HEK293 (cell line): ENCODE results near the gene ACTR8.

ENCODE experiments used
- CTCF ChIA-PET: fragments of 350-600 bp; formaldehyde crosslinking; extraction: SDS; loops from one replicate; lab custom pipeline; 2021; ENCODE audit warnings: antibody characterized with exemption; lab: Yijun Ruan, JAX
- POLR2A ChIA-PET: fragments of 300-600 bp; formaldehyde crosslinking; extraction: SDS; loops from one replicate; lab custom pipeline; 2020; ENCODE audit warnings: antibody characterized with exemption, inconsistent platforms; lab: Yijun Ruan, JAX
- H3K27ac ChIP-seq: fragments of 200-500 bp; sonication (Bioruptor generic); 2 replicates; pipeline ENCODE4 v1.5.1; 2014; ENCODE audit warnings: low read depth, low read length, control low read depth, inconsistent platforms; ENCODE audit errors: extremely low read depth
- H3K36me3 ChIP-seq, 2 experiments: fragments of 200-500 bp in 1 of 2; sonication (Bioruptor generic) in 1 of 2; 1 replicate in 1 of 2; 2 replicates in 1 of 2; pipeline ENCODE4 v1.5.1; 2014 to 2017; ENCODE audit warnings: inconsistent platforms in 2 of 2, low read length in 2 of 2; ENCODE audit not compliant: control insufficient read depth in 2 of 2, insufficient read depth in 1 of 2
- H3K4me1 ChIP-seq: fragments of 200-500 bp; sonication (Bioruptor generic); 2 replicates; pipeline ENCODE4 v1.5.1; 2014; ENCODE audit warnings: mild to moderate bottlenecking, low read length, inconsistent platforms; ENCODE audit not compliant: control insufficient read depth, insufficient read depth
- H3K4me3 ChIP-seq: 2 replicates; pipeline ENCODE4 v1.5.1; 2011; ENCODE audit warnings: low read depth, mild to moderate bottlenecking, control low read depth, low read length, moderate library complexity
- H3K9me3 ChIP-seq: fragments of 200-500 bp; sonication (Bioruptor generic); 2 replicates; pipeline ENCODE4 v1.5.1; 2014; ENCODE audit warnings: low read depth, low read length, inconsistent platforms; ENCODE audit not compliant: control insufficient read depth, insufficient read depth
- GFI1B ChIP-seq: fragments of 450-650 bp; formaldehyde crosslinking; IDR thresholded peaks from 2 replicates; pipeline ENCODE4 v1.5.1; 2016; ENCODE audit warnings: missing biosample characterization, missing genetic modification characterization
- ZBTB21 ChIP-seq: fragments of 450-650 bp; formaldehyde crosslinking; IDR thresholded peaks from 2 replicates; pipeline ENCODE4 v1.5.1; 2017; ENCODE audit warnings: missing biosample characterization, missing genetic modification characterization
- ZBTB48 ChIP-seq: fragments of 450-650 bp; formaldehyde crosslinking; IDR thresholded peaks from 2 replicates; pipeline ENCODE4 v1.5.1; 2016; ENCODE audit warnings: missing biosample characterization, missing genetic modification characterization
- ZNF133 ChIP-seq: fragments of 450-650 bp; formaldehyde crosslinking; IDR thresholded peaks from 2 replicates; pipeline ENCODE4 v1.5.1; 2016; ENCODE audit warnings: missing biosample characterization, missing genetic modification characterization
- ZNF169 ChIP-seq: fragments of 450-650 bp; formaldehyde crosslinking; IDR thresholded peaks from 2 replicates; pipeline ENCODE4 v1.5.1; 2016; ENCODE audit warnings: missing biosample characterization, missing genetic modification characterization
- ZNF174 ChIP-seq: fragments of 450-650 bp; formaldehyde crosslinking; IDR thresholded peaks from 2 replicates; pipeline ENCODE4 v1.5.0; 2017; ENCODE audit warnings: missing biosample characterization, mild to moderate bottlenecking, missing genetic modification characterization
- ZNF175 ChIP-seq: fragments of 450-650 bp; formaldehyde crosslinking; IDR thresholded peaks from 2 replicates; pipeline ENCODE4 v1.5.1; 2016; ENCODE audit warnings: missing biosample characterization, missing genetic modification characterization
- ZNF184 ChIP-seq: fragments of 450-650 bp; IDR thresholded peaks from 2 replicates; pipeline ENCODE4 v1.5.1; 2018; ENCODE audit warnings: missing biosample characterization, mild to moderate bottlenecking, missing genetic modification characterization
- ZNF211 ChIP-seq: fragments of 450-650 bp; formaldehyde crosslinking; IDR thresholded peaks from 2 replicates; pipeline ENCODE4 v1.5.1; 2016; ENCODE audit warnings: low read depth, missing biosample characterization, missing genetic modification characterization
- ZNF221 ChIP-seq: fragments of 450-650 bp; formaldehyde crosslinking; IDR thresholded peaks from 2 replicates; pipeline ENCODE4 v1.5.1; 2017; ENCODE audit warnings: missing biosample characterization, missing genetic modification characterization, borderline replicate concordance
- ZNF239 ChIP-seq: fragments of 450-650 bp; formaldehyde crosslinking; IDR thresholded peaks from 2 replicates; pipeline ENCODE4 v1.5.1; 2016; ENCODE audit warnings: missing biosample characterization, missing genetic modification characterization
- ZNF24 ChIP-seq: fragments of 450-650 bp; formaldehyde crosslinking; IDR thresholded peaks from 2 replicates; pipeline ENCODE4 v1.5.1; 2016; ENCODE audit warnings: missing biosample characterization, missing genetic modification characterization
- ZNF302 ChIP-seq: fragments of 450-650 bp; formaldehyde crosslinking; IDR thresholded peaks from 2 replicates; pipeline ENCODE4 v1.5.1; 2016; ENCODE audit warnings: missing biosample characterization, missing genetic modification characterization, low read depth
- ZNF544 ChIP-seq: fragments of 450-650 bp; formaldehyde crosslinking; IDR thresholded peaks from 2 replicates; pipeline ENCODE4 v1.5.0; 2017; ENCODE audit warnings: missing biosample characterization, missing genetic modification characterization
- ZNF548 ChIP-seq: fragments of 450-650 bp; formaldehyde crosslinking; IDR thresholded peaks from 2 replicates; pipeline ENCODE4 v1.5.1; 2016; ENCODE audit warnings: missing biosample characterization, missing genetic modification characterization
- ZNF654 ChIP-seq: fragments of 450-650 bp; formaldehyde crosslinking; IDR thresholded peaks from 2 replicates; pipeline ENCODE4 v1.5.1; 2016; ENCODE audit warnings: low read depth, missing biosample characterization, missing genetic modification characterization
- ZNF677 ChIP-seq: fragments of 450-650 bp; IDR thresholded peaks from 2 replicates; pipeline ENCODE4 v1.5.0; 2018; ENCODE audit warnings: missing biosample characterization, mild to moderate bottlenecking, missing genetic modification characterization, moderate library complexity
- ZNF76 ChIP-seq: fragments of 450-650 bp; formaldehyde crosslinking; IDR thresholded peaks from 2 replicates; pipeline ENCODE4; 2016; ENCODE audit warnings: low read depth, missing biosample characterization, missing genetic modification characterization, borderline replicate concordance
- ZNF792 ChIP-seq: fragments of 450-650 bp; formaldehyde crosslinking; IDR thresholded peaks from 2 replicates; pipeline ENCODE4 v1.5.1; 2016; ENCODE audit warnings: missing biosample characterization, missing genetic modification characterization
- ZNF830 ChIP-seq: fragments of 450-650 bp; IDR thresholded peaks from 2 replicates; pipeline ENCODE4 v1.5.0; 2018; ENCODE audit warnings: missing biosample characterization, missing genetic modification characterization, low read depth, mild to moderate bottlenecking, moderate library complexity
- ZSCAN30 ChIP-seq: fragments of 450-650 bp; IDR thresholded peaks from 2 replicates; pipeline ENCODE4 v1.5.1; 2018; ENCODE audit warnings: missing biosample characterization, mild to moderate bottlenecking, missing genetic modification characterization, moderate library complexity
- TF ChIP-seq, protein P1 (sequence below): fragments of 450-650 bp; formaldehyde crosslinking; IDR thresholded peaks from 2 replicates; pipeline ENCODE4 v1.5.1; 2016; ENCODE audit warnings: missing biosample characterization, missing genetic modification characterization
- TF ChIP-seq, protein P2 (sequence below): fragments of 450-650 bp; formaldehyde crosslinking; IDR thresholded peaks from 2 replicates; pipeline ENCODE4 v1.5.1; 2016; ENCODE audit warnings: missing biosample characterization, missing genetic modification characterization
- TF ChIP-seq, protein P3 (sequence below): fragments of 450-650 bp; formaldehyde crosslinking; IDR thresholded peaks from 2 replicates; pipeline ENCODE4 v1.5.1; 2016; ENCODE audit warnings: missing biosample characterization, missing genetic modification characterization

Gene ACTR8

DNA sequence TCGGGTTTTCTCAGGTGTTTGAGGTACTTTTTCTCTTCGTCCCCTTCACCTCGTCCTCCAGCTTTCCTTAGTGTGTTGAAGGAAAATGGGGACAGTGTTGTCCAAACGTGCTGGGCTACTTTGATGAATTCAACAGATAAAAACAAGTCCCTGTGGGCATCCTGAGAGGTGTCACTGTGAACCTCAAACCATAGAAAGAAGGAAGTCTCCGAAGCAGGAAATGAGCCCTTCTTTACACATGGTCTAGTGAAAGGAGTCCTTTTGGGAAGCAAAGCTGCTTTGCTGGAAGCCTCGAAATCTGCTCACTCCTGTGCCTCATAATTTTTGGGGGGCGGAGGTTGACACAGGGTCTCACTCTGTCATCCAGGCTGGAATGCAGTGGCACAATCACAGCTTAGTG is 25.0 kb downstream of the ACTR8 start (continued):
- no peak for TF ChIP-seq ZNF544 (tag by site-specific recombination)
- no peak for TF ChIP-seq ZNF174 (tag by site-specific recombination)
- TF ChIP-seq ZNF133 (tag by site-specific recombination), result no peak
- no peak for TF ChIP-seq ZSCAN30 (tag by site-specific recombination)
- TF ChIP-seq ZNF184, result no peak
- TF ChIP-seq, protein P1, sequence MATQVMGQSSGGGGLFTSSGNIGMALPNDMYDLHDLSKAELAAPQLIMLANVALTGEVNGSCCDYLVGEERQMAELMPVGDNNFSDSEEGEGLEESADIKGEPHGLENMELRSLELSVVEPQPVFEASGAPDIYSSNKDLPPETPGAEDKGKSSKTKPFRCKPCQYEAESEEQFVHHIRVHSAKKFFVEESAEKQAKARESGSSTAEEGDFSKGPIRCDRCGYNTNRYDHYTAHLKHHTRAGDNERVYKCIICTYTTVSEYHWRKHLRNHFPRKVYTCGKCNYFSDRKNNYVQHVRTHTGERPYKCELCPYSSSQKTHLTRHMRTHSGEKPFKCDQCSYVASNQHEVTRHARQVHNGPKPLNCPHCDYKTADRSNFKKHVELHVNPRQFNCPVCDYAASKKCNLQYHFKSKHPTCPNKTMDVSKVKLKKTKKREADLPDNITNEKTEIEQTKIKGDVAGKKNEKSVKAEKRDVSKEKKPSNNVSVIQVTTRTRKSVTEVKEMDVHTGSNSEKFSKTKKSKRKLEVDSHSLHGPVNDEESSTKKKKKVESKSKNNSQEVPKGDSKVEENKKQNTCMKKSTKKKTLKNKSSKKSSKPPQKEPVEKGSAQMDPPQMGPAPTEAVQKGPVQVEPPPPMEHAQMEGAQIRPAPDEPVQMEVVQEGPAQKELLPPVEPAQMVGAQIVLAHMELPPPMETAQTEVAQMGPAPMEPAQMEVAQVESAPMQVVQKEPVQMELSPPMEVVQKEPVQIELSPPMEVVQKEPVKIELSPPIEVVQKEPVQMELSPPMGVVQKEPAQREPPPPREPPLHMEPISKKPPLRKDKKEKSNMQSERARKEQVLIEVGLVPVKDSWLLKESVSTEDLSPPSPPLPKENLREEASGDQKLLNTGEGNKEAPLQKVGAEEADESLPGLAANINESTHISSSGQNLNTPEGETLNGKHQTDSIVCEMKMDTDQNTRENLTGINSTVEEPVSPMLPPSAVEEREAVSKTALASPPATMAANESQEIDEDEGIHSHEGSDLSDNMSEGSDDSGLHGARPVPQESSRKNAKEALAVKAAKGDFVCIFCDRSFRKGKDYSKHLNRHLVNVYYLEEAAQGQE (tag by site-specific recombination), result no peak
- TF ChIP-seq ZNF211, result no peak
- TF ChIP-seq, protein P2, sequence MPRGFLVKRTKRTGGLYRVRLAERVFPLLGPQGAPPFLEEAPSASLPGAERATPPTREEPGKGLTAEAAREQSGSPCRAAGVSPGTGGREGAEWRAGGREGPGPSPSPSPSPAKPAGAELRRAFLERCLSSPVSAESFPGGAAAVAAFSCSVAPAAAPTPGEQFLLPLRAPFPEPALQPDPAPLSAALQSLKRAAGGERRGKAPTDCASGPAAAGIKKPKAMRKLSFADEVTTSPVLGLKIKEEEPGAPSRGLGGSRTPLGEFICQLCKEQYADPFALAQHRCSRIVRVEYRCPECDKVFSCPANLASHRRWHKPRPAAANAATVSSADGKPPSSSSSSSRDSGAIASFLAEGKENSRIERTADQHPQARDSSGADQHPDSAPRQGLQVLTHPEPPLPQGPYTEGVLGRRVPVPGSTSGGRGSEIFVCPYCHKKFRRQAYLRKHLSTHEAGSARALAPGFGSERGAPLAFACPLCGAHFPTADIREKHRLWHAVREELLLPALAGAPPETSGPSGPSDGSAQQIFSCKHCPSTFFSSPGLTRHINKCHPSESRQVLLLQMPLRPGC, result no peak

DNA sequence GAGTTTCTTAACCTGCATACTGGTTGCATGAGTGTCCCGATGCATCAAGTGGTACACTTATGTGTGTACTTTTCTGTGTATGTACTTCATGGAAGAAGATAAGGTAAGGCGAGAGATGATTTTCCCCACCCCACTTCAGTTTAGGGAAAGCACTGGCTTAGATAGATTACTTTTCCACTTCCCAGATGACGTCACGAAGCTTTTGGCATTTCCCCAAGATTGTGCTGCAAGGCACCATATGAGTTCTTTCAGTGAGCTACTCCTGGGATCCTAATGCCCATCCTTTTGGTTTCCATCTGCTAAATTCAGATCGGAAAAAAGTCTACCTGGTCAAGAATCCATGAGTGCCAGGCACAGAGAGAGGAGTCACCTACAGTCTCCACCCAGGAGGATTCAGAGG is 31.1 kb downstream of the ACTR8 start:
- no peak for TF ChIP-seq ZNF654
- 0 out of 2 replicates have a peak, but pooled peaks have one; percentile 15 for TF ChIP-seq ZBTB21 (tag by site-specific recombination)
- no peak for TF ChIP-seq ZNF169 (tag by site-specific recombination)
- TF ChIP-seq, all 188 proteins: peak for 1
- H3K9me3 ChIP-seq, result no peaks in the 10 kb centered on the region
- ChIA-PET CTCF (no interaction called here), POLR2A (no interaction called here)
- H3K27ac ChIP-seq, result no peak overlapping the region
- H3K4me1 ChIP-seq, result no peaks in the 10 kb centered on the region
- H3K36me3 ChIP-seq, result peaks cover 0 to 41% of the 10 kb centered on the region in 2 experiments; a peak in 2 of 3 replicates
- no peak overlapping the region for H3K4me3 ChIP-seq

DNA sequence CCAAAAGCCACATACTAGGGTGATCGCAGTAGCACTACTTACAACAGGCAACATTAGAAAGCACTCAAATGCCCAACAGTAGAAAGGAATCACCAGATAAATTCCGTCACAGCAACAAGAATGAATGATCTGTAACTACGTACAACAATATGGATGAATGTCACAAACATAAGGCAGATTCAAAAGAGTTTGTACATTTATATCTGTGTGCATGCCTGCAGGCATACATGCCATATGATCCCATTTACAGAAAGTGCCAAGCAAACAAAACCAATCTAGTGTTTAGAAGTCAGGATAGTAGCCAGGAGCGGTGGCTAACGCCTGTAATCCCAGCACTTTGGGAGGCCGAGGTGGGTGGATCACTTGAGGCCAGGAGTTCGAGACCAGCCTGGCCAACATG is 32.0 kb downstream of the ACTR8 start:
- Histone ChIP-seq H3K36me3 (peaks cover 0 to 33% of the 10 kb centered on the region in 2 experiments; a peak in 2 of 3 replicates), H3K27ac (no peak overlapping the region), H3K9me3 (no peaks in the 10 kb centered on the region), H3K4me1 (no peaks in the 10 kb centered on the region), H3K4me3 (no peak overlapping the region)
- ChIA-PET POLR2A (no interaction called here), CTCF (no interaction called here)
- TF ChIP-seq ZNF24 (tag by site-specific recombination), result no peak
- TF ChIP-seq ZNF239 (tag by site-specific recombination), result no peak
- TF ChIP-seq ZNF175 (tag by site-specific recombination), result no peak
- no peak for TF ChIP-seq ZNF302
- TF ChIP-seq, protein P3, sequence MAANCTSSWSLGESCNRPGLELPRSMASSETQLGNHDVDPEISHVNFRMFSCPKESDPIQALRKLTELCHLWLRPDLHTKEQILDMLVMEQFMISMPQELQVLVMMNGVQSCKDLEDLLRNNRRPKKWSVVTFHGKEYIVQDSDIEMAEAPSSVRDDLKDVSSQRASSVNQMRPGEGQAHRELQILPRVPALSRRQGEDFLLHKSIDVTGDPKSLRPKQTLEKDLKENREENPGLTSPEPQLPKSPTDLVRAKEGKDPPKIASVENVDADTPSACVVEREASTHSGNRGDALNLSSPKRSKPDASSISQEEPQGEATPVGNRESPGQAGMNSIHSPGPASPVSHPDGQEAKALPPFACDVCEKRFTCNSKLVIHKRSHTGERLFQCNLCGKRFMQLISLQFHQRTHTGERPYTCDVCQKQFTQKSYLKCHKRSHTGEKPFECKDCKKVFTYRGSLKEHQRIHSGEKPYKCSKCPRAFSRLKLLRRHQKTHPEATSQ, result no peak
- no peak for TF ChIP-seq ZNF548
- no peak for TF ChIP-seq ZNF76
- TF ChIP-seq ZNF792 (tag by site-specific recombination), result no peak
- TF ChIP-seq ZNF221 (tag by site-specific recombination), result no peak
- no peak for TF ChIP-seq ZBTB48 (tag by site-specific recombination)
- TF ChIP-seq GFI1B, result no peak
- no peak for TF ChIP-seq ZNF830
- no peak for TF ChIP-seq ZNF677 (tag by site-specific recombination)
